B cell (primary cell): ENCODE measurements around the gene C1orf87.

Source experiments
- EZH2 ChIP-seq: IDR thresholded peaks from 2 replicates; pipeline ENCODE4 v1.6.1; 2012; ENCODE audit warnings: borderline replicate concordance, low read depth, mild to moderate bottlenecking, moderate library complexity, low read length; ENCODE audit not compliant: insufficient read depth, poor library complexity, severe bottlenecking
- TF ChIP-seq, protein P1 (sequence below): fragments of 200-600 bp; IDR thresholded peaks from one replicate; pipeline ENCODE4 v1.8.0; 2022; ENCODE audit warnings: antibody characterized with exemption, mild to moderate bottlenecking

DNA sequence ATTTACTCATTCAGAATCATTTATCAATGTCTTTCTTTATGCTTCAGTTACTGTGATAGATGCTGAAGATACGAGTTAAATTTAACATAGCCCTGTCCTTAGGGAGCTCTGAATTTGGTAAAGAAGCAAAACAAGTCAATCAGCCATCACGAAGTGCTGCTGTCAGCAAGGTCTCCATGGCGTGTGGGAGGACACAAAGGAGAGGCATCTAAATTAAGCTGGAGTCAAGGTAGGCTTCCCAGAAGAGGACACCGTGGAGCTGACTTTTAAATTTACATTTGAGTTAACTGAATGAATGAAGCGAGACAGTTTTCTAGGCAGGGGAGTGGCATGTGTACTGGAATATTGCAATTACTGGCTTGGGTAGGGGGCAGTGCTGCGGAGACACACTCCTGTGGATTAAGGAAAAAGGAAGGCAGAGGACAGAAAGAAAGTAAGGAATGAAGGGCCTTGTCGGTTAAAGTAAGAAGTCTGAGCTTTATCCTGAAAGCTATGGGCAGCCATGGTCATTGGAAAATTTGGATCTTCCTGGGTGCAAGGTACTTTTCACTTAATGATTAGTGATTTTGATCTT, 41.3 kb upstream of the C1orf87 start:
- TF ChIP-seq, protein P1, sequence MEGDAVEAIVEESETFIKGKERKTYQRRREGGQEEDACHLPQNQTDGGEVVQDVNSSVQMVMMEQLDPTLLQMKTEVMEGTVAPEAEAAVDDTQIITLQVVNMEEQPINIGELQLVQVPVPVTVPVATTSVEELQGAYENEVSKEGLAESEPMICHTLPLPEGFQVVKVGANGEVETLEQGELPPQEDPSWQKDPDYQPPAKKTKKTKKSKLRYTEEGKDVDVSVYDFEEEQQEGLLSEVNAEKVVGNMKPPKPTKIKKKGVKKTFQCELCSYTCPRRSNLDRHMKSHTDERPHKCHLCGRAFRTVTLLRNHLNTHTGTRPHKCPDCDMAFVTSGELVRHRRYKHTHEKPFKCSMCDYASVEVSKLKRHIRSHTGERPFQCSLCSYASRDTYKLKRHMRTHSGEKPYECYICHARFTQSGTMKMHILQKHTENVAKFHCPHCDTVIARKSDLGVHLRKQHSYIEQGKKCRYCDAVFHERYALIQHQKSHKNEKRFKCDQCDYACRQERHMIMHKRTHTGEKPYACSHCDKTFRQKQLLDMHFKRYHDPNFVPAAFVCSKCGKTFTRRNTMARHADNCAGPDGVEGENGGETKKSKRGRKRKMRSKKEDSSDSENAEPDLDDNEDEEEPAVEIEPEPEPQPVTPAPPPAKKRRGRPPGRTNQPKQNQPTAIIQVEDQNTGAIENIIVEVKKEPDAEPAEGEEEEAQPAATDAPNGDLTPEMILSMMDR: no peak
- no peak for TF ChIP-seq EZH2
